ENCODE results near the gene AUTS2.

AUTS2 gene

GRCh38 chr7:69959789-69960499, 361.7 kb downstream of the AUTS2 start:
- DNase-seq, result no peak

- no peak for DNase-seq
Observed at GRCh38 chr7:69961436-69961835, 363.2 kb downstream of the AUTS2 start.

GRCh38 chr7:69962186-69963065, 364.2 kb downstream of the AUTS2 start:
- DNase-seq, result peak; percentile 4

- no peak for DNase-seq
Observed at GRCh38 chr7:69963393-69963792, 365.1 kb downstream of the AUTS2 start.

- no peak for DNase-seq
Observed at GRCh38 chr7:69966766-69967591, 368.7 kb downstream of the AUTS2 start.

GRCh38 chr7:69967689-69968450, 369.6 kb downstream of the AUTS2 start:
- DNase-seq, result no peak

GRCh38 chr7:69968969-69969556, 370.8 kb downstream of the AUTS2 start:
- DNase-seq, result no peak

- no peak for DNase-seq
Observed at GRCh38 chr7:69981646-69982045, 383.4 kb downstream of the AUTS2 start.

GRCh38 chr7:69982197-69982596, 383.9 kb downstream of the AUTS2 start:
- DNase-seq, result no peak

GRCh38 chr7:69989551-69989950, 391.3 kb downstream of the AUTS2 start:
- DNase-seq, result no peak

- peak; percentile 30 for DNase-seq
Observed at GRCh38 chr7:69992938-69993337, 394.7 kb downstream of the AUTS2 start.

GRCh38 chr7:69994218-69994617, 395.9 kb downstream of the AUTS2 start:
- DNase-seq, result no peak

GRCh38 chr7:69994886-69995542, 396.7 kb downstream of the AUTS2 start:
- no peak for DNase-seq

- DNase-seq, result no peak
Observed at GRCh38 chr7:69996121-69996520, 397.8 kb downstream of the AUTS2 start.

- no peak for DNase-seq
Observed at GRCh38 chr7:70000737-70001348, 402.6 kb downstream of the AUTS2 start.

GRCh38 chr7:70005480-70005879, 407.2 kb downstream of the AUTS2 start:
- no peak for DNase-seq

- DNase-seq, result no peak
Observed at GRCh38 chr7:70005891-70006260, 407.6 kb downstream of the AUTS2 start.

- peak; percentile 22 for DNase-seq
Observed at GRCh38 chr7:70006261-70006920, 408.1 kb downstream of the AUTS2 start.

GRCh38 chr7:70008466-70008865, 410.2 kb downstream of the AUTS2 start:
- no peak for DNase-seq

GRCh38 chr7:70014472-70015177, 416.4 kb downstream of the AUTS2 start:
- no peak for DNase-seq

All from hematopoietic multipotent progenitor cell treated with erythropoietin and hydrocortisone succinate and interleukin-3 and kit ligand, for 6 days (in vitro differentiated cells).